B cell (primary cell): ENCODE measurements around the gene RAD54L2.

ENCODE experiments used
- CTCF ChIP-seq: fragments of 200-600 bp; IDR thresholded peaks from one replicate; pipeline ENCODE4 v1.8.0; 2022; ENCODE audit warnings: antibody characterized with exemption, mild to moderate bottlenecking
- EZH2 ChIP-seq: IDR thresholded peaks from 2 replicates; pipeline ENCODE4 v1.6.1; 2012; ENCODE audit warnings: borderline replicate concordance, low read depth, mild to moderate bottlenecking, moderate library complexity, low read length; ENCODE audit not compliant: insufficient read depth, poor library complexity, severe bottlenecking

- TF ChIP-seq CTCF (no peak), EZH2 (no peak)
Measured at GRCh38 chr3:51568996-51569395, 30.5 kb downstream of the RAD54L2 start.
